HG03457 (cell line): ENCODE measurements around the gene PCDHGB1.
"Not testable (repeated sequence)": the region's sequence is repeated elsewhere in the genome, so short reads cannot be mapped to it uniquely, and the experiment has no call there.

Source experiments
- ATAC-seq: cut with Tn5 transposase; IDR thresholded peaks from one replicate; pipeline ENCODE4 v1.9.1; 2021; ENCODE audit warnings: moderate number of reproducible peaks; ENCODE audit not compliant: unreplicated experiment

Gene PCDHGB1

GRCh38 chr5:141382469-141383294 is 32.8 kb downstream of the PCDHGB1 start, which contains the start of gene PCDHGA7:
Gene PCDHGA7 (plus strand): TSS chr5:141382742. CDS start chr5:141382900, 158 bp downstream.
- ATAC-seq = no peak

DNA sequence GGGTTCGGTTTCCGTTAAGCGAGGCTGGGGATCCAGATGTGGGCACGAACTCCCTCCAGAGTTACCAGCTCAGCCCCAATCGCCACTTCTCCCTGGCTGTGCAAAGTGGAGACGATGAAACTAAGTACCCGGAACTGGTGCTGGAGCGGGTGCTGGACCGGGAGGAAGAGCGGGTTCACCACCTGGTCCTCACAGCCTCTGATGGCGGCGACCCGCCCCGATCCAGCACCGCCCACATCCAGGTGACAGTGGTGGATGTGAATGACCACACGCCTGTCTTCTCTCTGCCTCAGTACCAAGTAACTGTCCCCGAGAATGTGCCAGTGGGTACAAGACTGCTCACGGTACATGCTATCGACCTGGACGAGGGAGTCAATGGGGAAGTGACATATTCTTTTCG is 33.4 kb downstream of the PCDHGB1 start:
- ATAC-seq = no peak

- no peak for ATAC-seq
These were observed 34.8 kb downstream of the PCDHGB1 start for GRCh38 chr5:141384471-141385267.

- not testable (repeated sequence) for ATAC-seq
These were observed 37.8 kb downstream of the PCDHGB1 start, which contains the start of gene PCDHGB4 for GRCh38 chr5:141387557-141388311. Gene PCDHGB4 (plus strand): TSS chr5:141387698. CDS start chr5:141387885, 187 bp downstream.

- ATAC-seq = no peak
These were observed 38.8 kb downstream of the PCDHGB1 start for GRCh38 chr5:141388661-141389060.

DNA sequence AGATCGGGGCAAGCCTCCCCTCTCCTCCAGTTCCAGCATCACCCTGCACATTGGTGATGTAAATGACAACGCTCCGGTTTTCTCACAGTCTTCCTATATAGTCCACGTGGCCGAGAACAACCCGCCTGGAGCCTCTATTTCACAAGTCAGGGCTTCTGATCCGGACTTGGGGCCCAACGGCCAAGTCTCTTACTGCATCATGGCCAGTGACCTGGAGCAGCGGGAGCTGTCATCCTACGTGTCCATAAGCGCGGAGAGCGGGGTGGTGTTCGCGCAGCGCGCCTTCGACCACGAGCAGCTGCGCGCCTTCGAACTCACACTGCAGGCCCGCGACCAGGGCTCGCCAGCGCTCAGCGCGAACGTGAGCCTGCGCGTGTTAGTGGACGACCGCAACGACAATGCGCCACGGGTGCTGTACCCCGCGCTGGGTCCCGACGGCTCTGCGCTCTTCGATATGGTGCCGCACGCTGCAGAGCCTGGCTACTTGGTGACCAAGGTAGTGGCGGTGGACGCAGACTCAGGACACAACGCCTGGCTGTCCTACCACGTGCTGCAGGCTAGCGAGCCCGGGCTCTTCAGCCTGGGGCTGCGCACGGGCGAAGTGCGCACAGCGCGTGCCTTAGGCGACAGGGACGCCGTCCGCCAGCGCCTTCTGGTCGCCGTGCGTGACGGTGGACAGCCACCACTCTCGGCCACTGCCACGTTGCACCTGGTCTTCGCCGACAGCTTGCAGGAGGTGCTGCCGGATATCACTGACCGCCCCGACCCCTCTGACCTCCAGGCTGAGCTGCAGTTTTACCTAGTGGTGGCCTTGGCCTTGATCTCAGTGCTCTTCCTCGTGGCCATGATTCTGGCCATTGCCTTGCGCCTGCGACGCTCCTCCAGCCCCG is 39.5 kb downstream of the PCDHGB1 start:
- ATAC-seq = no peak

DNA sequence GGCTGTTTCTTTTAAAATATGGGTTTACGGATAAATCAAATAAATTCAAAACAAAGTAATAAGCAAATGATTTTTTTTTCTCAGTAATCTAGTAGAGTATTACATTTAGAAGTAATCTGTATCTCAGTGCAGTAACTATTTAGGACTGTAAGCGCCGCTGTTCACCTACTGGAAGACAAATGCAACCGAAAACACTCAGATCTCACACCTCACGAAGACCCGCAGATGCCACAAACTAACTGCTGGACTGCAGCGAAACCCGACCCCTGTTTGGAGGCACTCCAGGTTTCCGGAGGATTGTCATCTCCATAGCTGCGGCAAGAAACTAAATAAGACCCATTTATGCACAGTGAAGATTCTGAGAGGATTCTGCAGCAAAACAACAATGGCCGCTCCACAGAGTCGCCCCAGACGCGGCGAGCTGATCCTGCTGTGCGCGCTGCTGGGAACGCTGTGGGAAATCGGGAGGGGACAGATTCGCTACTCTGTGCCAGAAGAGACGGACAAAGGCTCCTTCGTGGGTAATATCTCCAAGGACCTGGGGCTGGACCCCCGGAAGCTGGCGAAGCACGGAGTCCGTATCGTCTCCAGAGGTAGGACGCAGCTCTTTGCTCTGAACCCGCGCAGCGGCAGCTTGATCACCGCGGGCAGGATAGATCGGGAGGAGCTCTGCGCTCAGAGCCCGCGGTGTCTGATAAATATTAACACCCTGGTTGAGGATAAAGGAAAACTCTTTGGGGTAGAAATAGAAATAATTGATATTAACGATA is 42.7 kb downstream of the PCDHGB1 start, which contains the start of gene PCDHGA8:
Gene PCDHGA8, plus strand, starts transcription at position 205 of the 770 bp plus-strand sequence. Its CDS starts 181 bp downstream, at position 386.
- no peak for ATAC-seq

DNA sequence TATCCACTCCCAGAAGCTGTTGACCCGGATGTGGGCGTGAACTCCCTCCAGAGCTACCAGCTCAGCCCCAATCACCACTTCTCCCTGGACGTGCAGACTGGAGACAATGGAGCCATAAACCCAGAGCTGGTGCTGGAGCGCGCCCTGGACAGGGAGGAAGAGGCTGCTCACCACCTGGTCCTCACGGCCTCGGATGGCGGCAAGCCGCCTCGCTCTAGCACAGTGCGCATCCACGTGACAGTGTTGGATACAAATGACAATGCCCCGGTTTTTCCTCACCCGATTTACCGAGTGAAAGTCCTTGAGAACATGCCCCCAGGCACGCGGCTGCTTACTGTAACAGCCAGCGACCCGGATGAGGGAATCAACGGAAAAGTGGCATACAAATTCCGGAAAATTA is 43.4 kb downstream of the PCDHGB1 start:
- ATAC-seq = no peak

DNA sequence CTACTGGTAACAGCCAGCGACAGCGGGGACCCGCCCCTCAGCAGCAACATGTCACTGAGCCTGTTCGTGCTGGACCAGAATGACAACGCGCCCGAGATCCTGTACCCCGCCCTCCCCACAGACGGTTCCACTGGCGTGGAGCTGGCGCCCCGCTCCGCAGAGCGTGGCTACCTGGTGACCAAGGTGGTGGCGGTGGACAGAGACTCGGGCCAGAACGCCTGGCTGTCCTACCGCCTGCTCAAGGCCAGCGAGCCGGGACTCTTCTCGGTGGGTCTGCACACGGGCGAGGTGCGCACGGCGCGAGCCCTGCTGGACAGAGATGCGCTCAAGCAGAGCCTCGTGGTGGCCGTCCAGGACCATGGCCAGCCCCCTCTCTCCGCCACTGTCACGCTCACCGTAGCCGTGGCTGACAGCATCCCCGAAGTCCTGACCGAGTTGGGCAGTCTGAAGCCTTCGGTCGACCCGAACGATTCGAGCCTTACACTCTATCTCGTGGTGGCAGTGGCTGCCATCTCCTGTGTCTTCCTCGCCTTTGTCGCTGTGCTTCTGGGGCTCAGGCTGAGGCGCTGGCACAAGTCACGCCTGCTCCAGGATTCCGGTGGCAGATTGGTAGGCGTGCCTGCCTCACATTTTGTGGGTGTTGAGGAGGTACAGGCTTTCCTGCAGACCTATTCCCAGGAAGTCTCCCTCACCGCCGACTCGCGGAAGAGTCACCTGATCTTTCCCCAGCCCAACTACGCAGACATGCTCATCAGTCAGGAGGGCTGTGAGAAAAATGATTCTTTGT is 44.7 kb downstream of the PCDHGB1 start:
- not testable (repeated sequence) for ATAC-seq

- ATAC-seq = not testable (repeated sequence)
These were observed 48.1 kb downstream of the PCDHGB1 start, which contains the start of gene PCDHGB5 for GRCh38 chr5:141397756-141398551. Gene PCDHGB5 (plus strand): TSS chr5:141397947. CDS start chr5:141398128, 181 bp downstream.

DNA sequence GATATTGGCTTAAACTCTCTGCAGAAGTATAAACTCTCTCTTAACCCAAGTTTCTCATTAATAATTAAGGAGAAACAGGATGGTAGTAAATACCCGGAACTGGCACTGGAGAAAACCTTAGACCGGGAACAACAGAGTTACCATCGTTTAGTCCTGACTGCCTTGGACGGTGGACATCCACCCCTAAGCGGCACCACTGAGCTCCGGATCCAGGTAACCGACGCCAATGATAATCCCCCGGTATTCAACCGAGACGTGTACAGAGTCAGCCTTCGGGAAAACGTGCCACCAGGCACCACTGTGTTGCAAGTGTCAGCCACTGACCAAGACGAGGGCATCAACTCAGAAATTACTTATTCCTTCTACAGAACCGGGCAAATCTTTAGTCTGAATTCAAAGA is 48.7 kb downstream of the PCDHGB1 start:
- ATAC-seq = no peak

DNA sequence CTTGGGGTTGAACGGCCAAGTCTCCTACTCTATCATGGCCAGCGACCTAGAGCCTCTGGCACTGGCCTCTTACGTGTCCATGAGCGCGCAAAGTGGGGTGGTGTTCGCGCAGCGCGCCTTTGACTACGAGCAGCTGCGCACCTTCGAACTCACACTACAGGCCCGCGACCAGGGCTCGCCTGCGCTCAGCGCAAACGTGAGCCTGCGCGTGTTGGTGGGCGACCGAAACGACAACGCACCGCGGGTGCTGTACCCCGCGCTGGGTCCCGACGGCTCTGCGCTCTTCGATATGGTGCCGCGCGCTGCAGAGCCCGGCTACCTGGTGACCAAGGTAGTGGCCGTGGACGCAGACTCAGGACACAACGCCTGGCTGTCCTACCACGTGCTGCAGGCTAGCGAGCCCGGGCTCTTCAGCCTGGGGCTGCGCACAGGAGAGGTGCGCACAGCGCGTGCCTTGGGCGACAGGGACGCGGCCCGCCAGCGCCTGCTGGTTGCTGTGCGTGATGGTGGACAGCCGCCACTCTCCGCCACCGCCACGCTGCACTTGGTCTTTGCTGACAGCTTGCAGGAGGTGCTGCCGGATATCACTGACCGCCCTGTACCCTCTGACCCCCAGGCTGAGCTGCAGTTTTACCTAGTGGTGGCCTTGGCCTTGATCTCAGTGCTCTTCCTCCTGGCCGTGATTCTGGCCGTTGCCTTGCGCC is 49.8 kb downstream of the PCDHGB1 start:
- ATAC-seq = no peak
